ENCODE measurements around the gene TRAF6.
"Not testable (repeated sequence)": the region's sequence is repeated elsewhere in the genome, so short reads cannot be mapped to it uniquely, and the experiment has no call there.

The TRAF6 gene

DNA sequence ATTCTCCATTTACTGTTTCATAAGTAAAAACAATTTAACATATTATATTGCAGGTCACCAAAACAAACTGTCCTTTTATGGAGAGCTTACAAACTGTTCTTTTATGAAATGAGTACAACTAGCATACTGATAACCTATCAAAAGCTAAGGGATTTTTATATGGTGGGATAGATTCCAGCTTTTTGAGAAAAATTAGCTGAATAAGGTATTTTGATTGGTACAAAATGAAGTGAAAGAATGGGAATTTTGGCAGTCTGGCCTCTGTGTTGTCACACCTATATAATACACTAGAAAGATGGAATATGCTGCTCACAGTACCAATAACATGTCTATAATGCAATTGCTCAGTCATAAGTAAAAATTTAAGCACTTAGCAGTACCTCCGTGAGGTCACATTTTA lies 11.4 kb downstream of the TRAF6 start:
- no peak for DNase-seq (ENCODE audit: low read depth in 2 of 2, low spot score in 1 of 2)

DNA sequence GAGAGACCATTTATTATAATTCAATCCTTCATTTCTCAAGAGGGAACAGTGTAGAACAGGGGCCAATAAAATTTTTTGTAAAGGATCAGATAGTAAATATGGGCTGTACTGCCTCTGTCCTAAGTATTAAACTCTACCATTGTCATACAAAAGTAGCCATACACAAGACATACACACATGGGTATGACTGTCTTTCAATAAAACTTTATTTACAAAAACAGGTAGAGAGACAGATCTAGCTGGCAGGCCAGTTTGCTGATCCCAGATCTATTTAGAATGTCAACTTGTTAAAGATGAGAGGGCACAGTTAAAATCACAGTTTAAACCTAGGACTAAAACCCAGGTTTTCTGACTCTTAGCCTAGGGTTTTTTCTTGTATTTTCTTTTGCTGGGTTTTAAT lies 16.7 kb downstream of the TRAF6 start:
- DNase-seq (ENCODE audit: low read depth in 2 of 2, low spot score in 1 of 2), result no peak

DNA sequence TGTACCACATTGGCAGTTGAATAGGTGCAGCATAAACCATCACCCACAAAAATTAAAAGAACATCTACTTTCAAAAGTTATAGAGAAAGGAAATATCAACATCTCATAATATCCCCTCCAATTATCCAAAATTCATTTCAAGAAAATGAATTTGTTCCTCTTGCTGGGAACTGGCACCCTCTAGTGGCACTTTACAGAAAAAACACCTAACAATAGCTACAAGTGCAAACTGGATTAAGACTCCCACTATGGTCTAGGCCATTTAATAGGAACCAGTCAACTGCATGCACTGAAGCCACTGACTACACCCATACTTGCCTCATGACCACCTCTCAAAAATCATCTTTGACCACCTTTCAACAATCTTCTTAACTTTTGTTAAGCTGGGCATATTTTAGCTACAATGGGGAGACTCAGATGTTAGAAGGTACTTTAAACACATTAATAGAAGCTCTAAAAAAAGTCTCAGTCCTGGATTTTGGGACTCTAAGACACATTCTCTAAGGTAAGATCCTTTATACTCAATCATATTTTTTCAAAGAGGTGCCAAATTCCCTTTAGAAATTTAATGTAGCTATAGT lies 17.3 kb downstream of the TRAF6 start:
- no peak for DNase-seq (ENCODE audit: low read depth in 2 of 2, low spot score in 1 of 2)

DNA sequence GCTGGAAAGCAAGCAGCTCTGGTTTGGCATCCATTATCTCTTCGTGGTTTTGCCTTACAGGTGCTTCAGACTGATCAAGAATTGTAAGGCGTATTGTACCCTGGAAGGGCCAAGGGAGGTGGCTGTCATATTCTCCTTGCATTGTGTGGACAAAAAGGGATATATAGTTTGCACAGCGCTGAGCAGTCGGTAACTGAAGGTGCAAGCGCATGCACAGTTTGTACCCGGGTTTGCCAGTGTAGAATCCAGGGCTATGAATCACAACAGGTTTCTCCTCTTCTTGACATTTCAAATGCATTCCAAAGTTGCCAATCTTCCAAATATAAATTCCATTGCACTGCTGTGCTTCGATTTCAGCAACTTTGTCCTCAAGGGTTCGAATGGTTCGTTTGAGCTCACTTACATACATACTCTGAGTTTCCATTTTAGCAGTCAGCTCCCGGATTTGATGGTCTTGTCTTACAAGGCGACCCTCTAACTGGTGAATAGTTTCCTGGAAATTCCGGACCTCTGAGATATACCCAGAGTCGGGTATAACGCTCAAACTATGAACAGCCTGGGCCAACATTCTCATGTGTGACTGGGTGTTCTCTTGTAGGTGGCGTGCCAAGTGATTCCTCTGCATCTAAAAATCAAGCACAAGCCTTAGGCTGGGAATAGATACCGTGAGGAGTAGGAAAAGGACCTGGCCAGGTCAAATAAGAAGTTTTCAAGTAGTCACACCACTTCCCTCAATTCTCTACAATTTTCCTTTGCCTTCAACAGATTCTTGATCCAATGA lies 19.9 kb downstream of the TRAF6 start:
- DNase-seq (ENCODE audit: low read depth in 2 of 2, low spot score in 1 of 2), result no peak

DNA sequence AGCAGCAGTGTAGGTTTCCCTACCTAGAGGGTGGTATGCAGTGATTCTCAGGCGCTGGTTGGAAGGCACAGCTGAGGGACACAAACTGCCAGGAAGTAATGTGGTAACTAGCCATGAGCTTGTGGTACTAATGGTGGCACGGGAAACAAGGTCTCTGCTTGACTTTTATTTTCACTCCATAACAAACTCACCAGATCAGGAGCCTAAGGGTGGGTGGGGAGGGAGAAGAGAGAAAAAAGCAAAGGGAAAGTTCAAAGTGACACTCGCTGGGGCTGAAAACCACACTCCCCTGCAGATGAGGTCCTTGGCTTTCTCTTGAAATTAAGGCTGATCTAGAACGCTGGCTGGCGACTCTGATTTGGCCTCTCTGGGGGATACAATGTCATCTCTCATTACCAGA lies 22.0 kb downstream of the TRAF6 start:
- DNase-seq (ENCODE audit: low read depth in 2 of 2, low spot score in 1 of 2), result no peak

DNA sequence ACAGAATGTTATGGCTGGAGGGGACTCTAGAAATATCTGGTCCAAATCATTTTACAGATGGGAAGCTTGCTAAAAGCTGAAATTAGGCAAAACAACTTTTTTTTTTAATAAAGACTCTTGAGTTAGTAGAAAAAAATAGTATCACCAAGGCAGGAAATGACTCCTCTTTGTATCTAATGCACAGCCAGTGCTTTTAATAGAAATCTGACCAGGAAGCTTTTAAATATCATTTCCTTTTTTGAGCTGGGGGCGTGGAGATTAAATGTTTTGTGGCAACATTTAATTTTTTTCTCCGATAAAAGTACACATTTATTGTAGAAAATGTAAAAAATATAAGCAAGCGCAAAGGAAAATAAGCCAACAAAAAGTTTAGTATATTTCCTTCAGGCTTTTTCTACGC lies 22.5 kb downstream of the TRAF6 start:
- DNase-seq (ENCODE audit: low read depth in 2 of 2, low spot score in 1 of 2), result no peak

DNA sequence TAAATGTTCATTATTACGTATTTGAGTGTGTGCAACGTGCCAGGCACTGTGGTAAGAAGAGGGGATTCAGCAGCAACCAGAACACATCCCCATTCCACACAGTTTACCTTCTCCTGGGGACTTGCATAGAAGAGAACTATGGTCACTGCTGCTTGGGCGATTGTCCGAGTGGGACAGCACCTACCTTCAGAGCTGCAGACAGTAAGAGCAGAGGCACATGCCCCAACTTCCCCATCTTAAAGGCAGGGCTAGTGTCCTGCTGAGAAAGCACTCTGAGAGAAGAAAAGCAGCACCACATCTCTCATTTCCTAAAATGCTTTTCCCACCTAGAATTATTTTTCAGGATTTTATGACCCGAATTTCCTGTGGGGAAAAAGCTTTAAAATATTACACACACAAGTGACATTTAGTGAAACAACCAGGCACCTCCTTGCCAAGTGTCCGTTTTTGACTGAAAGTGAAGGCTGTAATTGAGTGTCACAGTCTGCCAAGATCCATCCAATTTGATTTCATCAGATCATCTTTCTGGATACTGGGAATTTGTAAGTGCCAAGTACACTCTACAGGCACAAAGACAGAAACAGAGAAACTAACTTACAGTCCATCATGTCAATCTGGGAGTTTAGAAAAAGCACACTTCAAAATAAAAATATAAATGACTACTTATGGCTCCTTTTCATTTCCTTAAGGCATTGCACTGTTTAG lies 24.6 kb downstream of the TRAF6 start:
- no peak for DNase-seq (ENCODE audit: low read depth in 2 of 2, low spot score in 1 of 2)

DNA sequence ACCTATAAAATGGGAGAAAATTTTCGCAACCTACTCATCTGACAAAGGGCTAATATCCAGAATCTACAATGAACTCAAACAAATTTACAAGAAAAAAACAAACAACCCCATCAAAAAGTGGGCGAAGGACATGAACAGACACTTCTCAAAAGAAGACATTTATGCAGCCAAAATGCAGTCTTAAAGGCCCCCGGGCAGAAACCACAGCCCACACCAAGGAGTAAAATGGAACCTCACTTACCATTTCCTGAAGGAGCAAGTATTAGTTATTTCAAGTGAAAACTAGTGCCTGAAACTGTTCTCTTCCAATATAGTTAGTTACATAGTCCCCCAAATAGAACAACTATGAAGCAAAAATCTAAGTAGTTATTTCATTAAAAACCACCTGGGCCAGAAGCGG lies 27.0 kb downstream of the TRAF6 start:
- DNase-seq (ENCODE audit: low read depth in 2 of 2, low spot score in 1 of 2), result not testable (repeated sequence)

DNA sequence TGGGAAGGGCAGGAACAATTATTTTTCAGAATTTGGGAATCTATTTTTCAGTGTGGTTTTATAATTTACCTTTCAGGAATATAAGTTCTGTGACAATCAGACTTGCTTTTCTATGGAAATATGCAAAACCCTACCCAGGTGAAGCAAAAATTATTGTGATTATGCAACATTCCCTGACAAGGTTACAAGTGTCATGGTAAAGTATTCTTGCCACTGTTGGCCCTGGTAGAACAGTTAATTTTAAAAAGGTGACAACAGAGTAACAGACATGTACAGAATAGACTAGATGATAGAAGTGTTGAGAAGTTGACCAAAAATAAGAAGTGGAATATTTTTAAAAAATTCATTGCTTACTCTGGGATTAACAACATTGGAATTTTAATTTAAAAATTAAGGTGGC lies 29.2 kb downstream of the TRAF6 start:
- DNase-seq (ENCODE audit: low read depth in 2 of 2, low spot score in 1 of 2), result no peak

DNA sequence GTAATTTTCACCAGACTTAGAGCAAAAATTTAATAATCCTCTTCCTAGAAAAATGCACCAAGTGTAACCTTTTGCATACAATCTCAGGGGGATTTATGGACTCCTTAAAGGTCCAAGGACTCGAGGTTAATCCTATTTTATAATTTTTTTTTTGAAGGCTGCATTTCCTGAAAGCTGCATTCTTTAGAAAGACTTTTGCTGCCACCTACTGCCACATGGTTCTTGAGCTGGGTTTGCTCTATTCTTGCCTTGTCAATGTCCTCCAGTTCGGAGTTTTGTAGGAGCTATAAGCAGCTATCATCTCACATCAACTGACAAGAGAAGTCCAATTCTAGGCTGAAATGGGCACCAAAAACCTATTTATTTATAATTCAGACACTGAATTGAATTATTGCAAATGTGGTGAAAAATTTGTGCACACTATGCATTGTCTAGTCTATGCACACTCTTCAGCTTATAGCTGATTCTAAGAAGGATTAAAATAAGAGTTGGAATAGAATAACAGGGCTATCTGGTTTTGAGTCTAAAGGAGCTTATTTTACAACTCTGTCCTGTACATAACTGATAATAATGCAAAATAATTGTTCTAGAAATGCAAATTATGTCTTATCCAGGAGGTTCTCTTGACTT lies 31.3 kb downstream of the TRAF6 start:
- DNase-seq (ENCODE audit: low read depth in 2 of 2, low spot score in 1 of 2), result no peak

DNA sequence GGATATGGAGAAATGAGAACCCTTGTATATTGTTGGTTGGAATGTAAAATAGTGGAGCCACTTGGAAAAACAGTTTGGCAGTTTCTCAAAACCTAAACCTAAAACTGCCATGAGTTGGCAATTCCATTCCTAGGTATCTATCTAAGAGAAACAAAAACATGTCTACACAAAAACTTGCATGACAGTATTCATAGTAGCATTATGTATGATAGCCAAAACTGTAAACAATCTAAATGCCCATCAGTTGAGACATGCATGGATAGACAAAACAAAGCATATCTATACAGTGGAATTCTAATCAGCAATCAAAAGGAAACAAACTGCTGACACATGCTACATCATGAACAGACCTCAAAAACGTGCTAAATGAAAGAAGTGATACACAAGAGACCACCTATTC lies 34.9 kb downstream of the TRAF6 start:
- no peak for DNase-seq (ENCODE audit: low read depth in 2 of 2, low spot score in 1 of 2)

DNA sequence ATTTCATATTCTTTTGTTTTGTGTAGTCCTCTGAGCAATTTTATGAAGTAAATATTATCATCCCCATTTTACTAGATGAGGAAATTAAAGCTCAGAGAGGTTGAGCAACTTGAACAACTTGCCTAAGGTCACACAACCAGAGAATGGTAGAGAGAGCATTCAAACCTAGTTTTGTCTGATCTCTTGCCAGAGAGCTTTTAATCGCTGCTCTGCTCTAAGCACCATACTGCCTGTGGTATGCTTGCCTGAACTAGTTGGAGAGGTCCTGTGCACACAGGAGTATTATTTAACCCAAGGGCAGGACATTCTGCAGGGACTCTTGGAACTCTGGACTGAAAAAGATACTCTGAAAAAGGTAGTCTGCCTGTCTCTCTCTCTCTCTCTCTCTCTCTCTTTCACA lies 38.5 kb downstream of the TRAF6 start:
- no peak for DNase-seq (ENCODE audit: low read depth in 2 of 2, low spot score in 1 of 2)

DNA sequence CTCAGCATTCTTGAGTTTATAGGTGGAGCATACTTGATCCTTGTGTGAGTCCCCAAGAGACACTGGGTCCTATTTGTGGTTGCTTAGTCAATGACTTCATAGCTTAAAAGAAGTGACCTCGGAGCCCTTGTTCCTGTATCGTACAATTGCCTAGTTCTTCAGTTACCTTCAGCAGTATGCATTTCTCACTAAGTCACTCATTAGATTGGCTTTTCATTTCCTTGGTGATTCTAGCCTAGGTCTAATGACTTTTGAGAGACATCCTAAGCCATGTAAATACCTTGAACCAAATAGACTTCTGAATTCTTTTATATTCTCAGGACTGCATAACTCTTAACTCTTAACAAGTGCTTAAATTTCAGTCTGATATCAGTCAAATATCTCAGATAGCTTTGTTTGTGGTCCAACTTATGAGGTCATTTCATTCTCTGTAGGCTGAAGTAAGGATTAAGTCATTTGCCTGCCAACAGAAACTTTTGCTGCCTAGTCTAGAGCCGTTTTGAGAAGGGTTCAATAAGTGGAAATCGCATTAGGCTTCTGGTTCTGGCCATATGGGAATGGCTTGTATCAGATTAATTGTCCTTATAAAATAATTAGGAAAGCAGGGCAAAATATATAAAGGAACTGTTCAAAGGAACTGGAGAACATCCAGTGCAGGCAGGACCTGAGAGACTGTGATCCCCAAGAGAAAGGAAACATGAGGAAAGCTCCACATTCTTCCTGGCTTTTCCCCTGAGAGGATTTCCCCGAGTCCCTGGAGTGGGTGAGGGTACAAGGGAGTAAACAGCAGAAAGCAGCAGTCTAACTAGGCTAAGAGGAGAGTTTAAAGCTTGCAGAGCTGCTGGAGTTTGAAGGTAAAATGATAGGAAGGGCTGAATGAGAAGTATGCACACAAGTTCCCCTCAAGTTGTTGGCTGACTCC lies 39.9 kb downstream of the TRAF6 start:
- DNase-seq (ENCODE audit: low read depth in 2 of 2, low spot score in 1 of 2), result no peak

DNA sequence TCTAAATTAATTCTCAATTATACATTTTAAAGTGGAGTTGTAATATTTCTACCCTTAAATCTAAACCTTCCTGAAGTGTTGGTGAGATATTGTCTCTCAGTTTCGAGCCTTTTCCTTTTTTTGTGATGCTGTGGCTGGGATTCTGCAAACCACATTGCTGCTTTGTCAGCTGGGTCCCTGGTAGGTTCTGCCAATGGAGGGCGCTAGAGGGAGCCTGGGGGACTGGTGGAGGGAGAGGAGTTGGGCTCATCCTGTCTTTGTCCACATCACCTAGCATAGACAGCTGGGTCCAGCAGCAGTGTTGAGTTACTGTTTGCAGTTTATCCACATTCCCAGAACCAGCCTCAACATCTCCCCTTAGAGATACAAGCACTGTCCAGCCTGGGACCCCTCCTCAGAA lies 41.0 kb downstream of the TRAF6 start:
- DNase-seq (ENCODE audit: low read depth in 2 of 2, low spot score in 1 of 2), result no peak

DNA sequence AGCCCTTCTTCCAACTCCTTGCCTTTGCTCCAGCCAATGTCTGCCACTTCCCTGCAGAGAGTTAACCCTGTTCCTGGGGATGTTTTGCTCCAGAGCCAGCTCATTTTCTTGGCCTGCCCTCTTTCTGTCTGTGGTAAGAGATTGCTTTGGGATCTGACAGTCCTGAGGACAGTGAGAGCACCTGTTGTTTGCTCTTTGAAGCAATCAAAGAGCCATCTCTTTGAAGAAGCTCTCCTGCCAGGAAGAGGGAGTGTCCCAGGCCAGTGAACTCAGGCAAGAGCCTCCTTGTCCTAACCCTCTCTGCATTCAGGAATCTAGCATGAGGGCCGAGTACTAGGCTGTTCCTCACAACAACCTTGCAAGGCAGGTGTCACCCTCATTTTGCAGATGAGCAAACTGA lies 42.2 kb downstream of the TRAF6 start:
- DNase-seq (ENCODE audit: low read depth in 2 of 2, low spot score in 1 of 2), result no peak

DNA sequence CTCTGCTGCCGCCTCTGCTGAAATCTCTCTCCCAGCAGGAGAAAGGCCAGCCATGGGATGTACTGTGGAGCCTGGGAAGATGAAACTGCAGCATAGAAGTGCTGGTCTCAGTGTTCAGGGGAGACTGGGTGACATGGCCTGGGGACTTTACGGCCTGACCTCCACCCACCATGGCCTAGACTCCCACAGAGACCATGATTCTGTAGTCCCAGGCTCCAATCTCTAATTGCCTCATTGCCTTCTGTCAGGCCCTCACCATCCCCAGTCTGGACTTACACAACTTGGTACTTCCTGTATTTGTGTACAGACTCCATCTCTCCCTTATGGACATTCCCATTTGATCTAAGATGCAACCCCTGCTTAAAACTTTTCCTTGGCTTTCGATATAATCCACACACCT lies 43.1 kb downstream of the TRAF6 start:
- no peak for DNase-seq (ENCODE audit: low read depth in 2 of 2, low spot score in 1 of 2)

DNA sequence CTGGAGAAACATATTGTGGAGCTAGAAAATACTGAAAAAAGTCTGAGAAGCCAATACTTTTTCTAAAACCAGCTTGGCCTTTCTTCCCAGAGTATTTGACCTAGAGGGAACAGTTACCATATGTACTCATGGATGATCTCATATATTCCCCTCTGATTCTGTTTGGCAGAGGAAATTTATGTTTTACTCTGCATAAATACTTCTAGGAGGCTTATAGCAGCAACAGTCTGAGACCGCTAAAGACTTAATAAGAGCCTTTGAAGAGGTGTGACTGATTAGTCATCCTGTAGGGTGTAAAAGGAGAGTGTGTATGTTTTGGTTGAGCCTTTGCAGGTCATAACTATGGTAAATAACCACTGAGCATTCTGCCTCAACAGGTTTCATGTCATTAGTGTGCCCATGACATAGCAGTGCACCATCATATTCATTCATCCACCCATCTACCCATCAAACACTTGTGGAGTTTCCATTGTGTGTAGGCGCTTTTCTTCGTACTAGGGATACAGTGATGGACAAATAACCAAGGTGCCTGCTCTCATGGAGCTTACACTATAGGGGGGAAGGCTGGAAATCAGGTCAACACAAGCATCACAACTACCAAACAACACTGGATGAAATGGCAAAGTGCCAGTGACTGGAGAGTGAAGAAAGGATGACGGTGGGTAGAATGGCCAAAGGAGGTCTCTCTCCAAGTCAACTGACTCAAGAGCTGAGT lies 44.5 kb downstream of the TRAF6 start:
- no peak for DNase-seq (ENCODE audit: low read depth in 2 of 2, low spot score in 1 of 2)

DNA sequence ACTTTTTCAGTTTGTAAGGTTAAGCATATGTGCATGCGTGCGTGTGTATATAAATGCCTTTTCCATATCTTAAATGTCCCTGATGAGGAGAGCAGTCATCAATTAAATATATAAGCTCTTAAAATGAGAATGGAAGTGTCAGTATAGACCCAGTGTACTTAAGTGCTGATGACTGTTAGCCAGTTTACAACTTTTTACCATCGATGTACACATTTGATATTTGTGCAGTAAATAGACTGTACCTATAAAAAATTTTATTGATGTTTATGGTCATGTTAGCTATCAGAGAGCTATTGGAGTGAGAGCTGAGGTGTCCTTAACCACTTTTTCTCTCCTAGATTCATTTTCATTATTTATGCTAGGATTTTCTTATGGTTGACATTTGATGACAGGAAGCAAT lies 45.4 kb downstream of the TRAF6 start:
- no peak for DNase-seq (ENCODE audit: low read depth in 2 of 2, low spot score in 1 of 2)

DNA sequence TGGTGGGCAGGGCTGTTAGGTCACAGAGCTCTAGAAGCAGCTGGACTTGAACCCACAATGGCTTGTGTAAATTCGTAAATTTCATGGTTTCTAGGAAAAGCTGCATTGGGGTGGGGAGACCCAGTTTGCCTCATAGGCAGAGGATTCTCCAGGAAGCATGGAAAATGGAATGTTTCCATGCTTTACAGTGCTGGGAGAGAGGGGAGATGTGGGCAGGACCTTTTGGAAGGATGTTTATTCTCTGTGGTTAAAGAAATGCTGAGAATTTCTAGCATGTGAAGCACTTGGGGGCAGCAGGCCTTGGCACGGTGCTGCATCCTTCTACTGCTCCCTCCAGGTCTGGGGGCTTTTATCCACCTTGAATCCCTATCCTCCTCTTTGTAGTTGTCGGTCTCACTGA lies 46.3 kb downstream of the TRAF6 start:
- no peak for DNase-seq (ENCODE audit: low read depth in 2 of 2, low spot score in 1 of 2)

DNA sequence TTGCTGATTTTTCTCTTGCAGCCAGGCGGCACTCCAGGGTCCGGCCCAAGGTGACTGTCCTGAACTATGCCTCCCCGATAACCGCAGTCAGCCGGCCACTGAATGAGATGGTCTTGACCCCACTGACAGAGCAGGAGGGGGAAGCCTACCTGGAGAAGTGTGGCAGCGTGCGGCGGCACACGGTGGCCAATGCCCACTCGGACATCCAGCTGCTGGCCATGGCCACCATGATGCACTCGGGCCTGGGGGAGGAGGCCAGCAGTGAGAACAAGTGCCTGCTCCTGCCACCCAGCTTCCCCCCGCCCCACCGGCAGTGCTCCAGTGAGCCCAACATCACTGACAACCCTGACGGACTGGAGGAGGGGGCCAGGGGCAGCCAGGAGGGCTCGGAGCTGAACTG lies 47.8 kb downstream of the TRAF6 start:
- DNase-seq (ENCODE audit: low read depth in 2 of 2, low spot score in 1 of 2), result no peak
